OCI-LY7 (cell line): Measurements from ENCODE around the gene JCHAIN. TPM values are rescaled to one million over a fixed set of nuclear protein-coding genes. Genes with fewer than 3 reads are reported as not detected.
A peak's percentile ranks its signal among the peaks of the same experiment; 100 is the strongest.

Source experiments
- BruUV-seq: library from RNA; stranded (reverse); fragments of 400-500 nt; replicated peaks from 2 replicates; lab custom pipeline; 2021; lab: Mats Ljungman, UMichigan
- CTCF ChIA-PET: fragments of 300-600 bp; sonication (Branson Sonifier 250); formaldehyde crosslinking; loops from one replicate; lab custom pipeline; 2022; ENCODE audit warnings: antibody characterized with exemption; ENCODE audit not compliant: unreplicated experiment; lab: Charles Lee
- POLR2A ChIA-PET: fragments of 300-600 bp; sonication (Branson Sonifier 250); formaldehyde crosslinking; loops from one replicate; lab custom pipeline; 2022; ENCODE audit warnings: antibody characterized with exemption; lab: Charles Lee
- DNase-seq: peaks from one replicate; pipeline ENCODE4 v3.0.0-alpha.2; 2015; ENCODE audit warnings: low spot score
- H2AFZ ChIP-seq: fragments of 200-600 bp; sonication (generic), shearing (Covaris generic); 2 replicates; pipeline ENCODE4 v1.6.1; 2014; ENCODE audit warnings: mild to moderate bottlenecking, antibody characterized with exemption, low read length, moderate library complexity
- H3K27ac ChIP-seq: fragments of 200-600 bp; sonication (generic); 2 replicates; pipeline ENCODE4 v1.5.1; 2014; ENCODE audit warnings: mixed run types, low read depth, mild to moderate bottlenecking, moderate library complexity, low read length, inconsistent platforms; ENCODE audit not compliant: poor library complexity, severe bottlenecking
- H3K36me3 ChIP-seq: fragments of 200-600 bp; sonication (generic); 2 replicates; pipeline ENCODE4 v1.6.1; 2014; ENCODE audit warnings: mild to moderate bottlenecking, antibody characterized with exemption, low read length, moderate library complexity, mixed read lengths; ENCODE audit not compliant: insufficient read depth
- H3K4me1 ChIP-seq: fragments of 200-600 bp; sonication (generic); 2 replicates; pipeline ENCODE4 v1.5.1; 2014; ENCODE audit warnings: mild to moderate bottlenecking, low read length; ENCODE audit not compliant: insufficient read depth, poor library complexity, severe bottlenecking
- H3K4me2 ChIP-seq: fragments of 200-600 bp; sonication (generic); 2 replicates; pipeline ENCODE4 v1.6.1; 2014; ENCODE audit warnings: mild to moderate bottlenecking, low read length
- H3K4me3 ChIP-seq: fragments of 200-600 bp; sonication (generic); 2 replicates; pipeline ENCODE4 v1.5.1; 2014; ENCODE audit warnings: mild to moderate bottlenecking, low read depth, low read length; ENCODE audit not compliant: poor library complexity, severe bottlenecking
- H3K79me2 ChIP-seq: fragments of 200-600 bp; sonication (generic); 2 replicates; pipeline ENCODE4 v1.6.1; 2016; ENCODE audit warnings: low read depth, mild to moderate bottlenecking, low read length, moderate library complexity, mixed read lengths; ENCODE audit not compliant: insufficient read depth
- H3K9me2 ChIP-seq: fragments of 200-600 bp; sonication (generic); 2 replicates; pipeline ENCODE4 v1.6.1; 2016; ENCODE audit warnings: mild to moderate bottlenecking, low read length, mixed read lengths; ENCODE audit not compliant: insufficient read depth
- H3K9me3 ChIP-seq: fragments of 200-600 bp; sonication (generic); 2 replicates; pipeline ENCODE4 v1.6.1; 2014; ENCODE audit warnings: mild to moderate bottlenecking, mixed run types, low read length, mixed read lengths
- H4K20me1 ChIP-seq: fragments of 200-600 bp; sonication (generic); 2 replicates; pipeline ENCODE4 v1.6.1; 2014; ENCODE audit warnings: mild to moderate bottlenecking, antibody characterized with exemption, low read length, moderate library complexity, mixed read lengths; ENCODE audit not compliant: insufficient read depth
- CTCF ChIP-seq: fragments of 200-600 bp; sonication (generic); conservative IDR thresholded peaks from 2 replicates; pipeline ENCODE4 v1.5.1; 2014; ENCODE audit warnings: mild to moderate bottlenecking, antibody characterized with exemption, low read length, moderate library complexity, mixed read lengths
- EZH2phosphoT487 ChIP-seq: fragments of 200-600 bp; sonication (generic); IDR thresholded peaks from 2 replicates; pipeline ENCODE4 v1.6.1; 2018; ENCODE audit warnings: low read depth, borderline replicate concordance, mild to moderate bottlenecking, mixed run types, antibody characterized with exemption, low read length, moderate library complexity, mixed read lengths
- intact Hi-C: fragments of 100-400 bp; cut with micrococcal nuclease; formaldehyde crosslinking; loops from one replicate; pipeline ENCODE4 v1.10.0; 2022; ENCODE audit not compliant: unreplicated experiment
- total RNA-seq, 2 experiments: library from RNA; depleted of rRNA in 1 of 2; stranded (reverse); fragments of >200 nt in 1 of 2; shearing (Covaris generic) in 1 of 2; gene quantifications; 2 replicates each; pipeline ENCODE4 v1.2.3, GENCODE V29; 2014 to 2022

JCHAIN gene
- total RNA-seq, 2 experiments from 2014 or later = 1,492 to 1,542 TPM

DNA sequence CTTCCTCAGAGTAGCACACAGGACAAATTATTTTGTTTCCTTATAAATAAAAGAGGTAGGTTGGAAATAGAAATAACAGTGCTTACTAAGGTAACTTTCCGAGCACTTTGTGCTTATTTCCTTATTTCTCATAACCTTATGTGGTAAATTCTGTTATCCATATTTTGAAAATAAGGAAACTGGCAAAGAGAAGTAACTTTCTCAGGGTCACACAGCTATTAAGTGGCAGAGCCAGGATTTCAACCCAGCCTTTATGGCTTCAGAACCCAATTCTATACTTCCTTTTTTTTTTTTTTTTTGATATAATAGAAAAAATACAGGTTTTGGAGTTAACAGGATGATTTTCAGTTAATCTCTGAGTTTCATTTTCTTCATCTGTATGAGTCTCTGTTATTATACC, 25.4 kb upstream of the JCHAIN start:
- Histone ChIP-seq H3K4me3 (peak overlapping the region; percentile 88), H4K20me1 (peaks cover 20% of the 10 kb centered on the region), H3K4me2 (peak overlapping the region; percentile 99), H3K4me1 (peaks cover 26% of the 10 kb centered on the region), H3K79me2 (peaks cover 68% of the 10 kb centered on the region), H3K9me2 (no peaks in the 10 kb centered on the region), H3K27ac (no peak overlapping the region), H3K9me3 (no peaks in the 10 kb centered on the region), H3K36me3 (peaks cover 49% of the 10 kb centered on the region), H2AFZ (no peak overlapping the region)
- no peak for DNase-seq
- intact Hi-C loops = no loop called here
- ChIA-PET POLR2A (interaction anchor here (0.7 to 8.6 kb wide), 14 partner anchors 10 to 302 kb away, joined by 3 to 127 read pairs (median 4); partner anchors contain the start of genes DCK and JCHAIN), CTCF (interaction anchor here (2.4 kb wide), 1 partner anchor 12 kb away, joined by 9 read pairs; no protein-coding TSS in a partner anchor)
- TF ChIP-seq EZH2phosphoT487 = no peak
- no TSS peak for BruUV-seq

- no TSS peak for BruUV-seq
- intact Hi-C loops = loop anchor here (1.0 to 5.0 kb wide), 6 partner anchors 15 to 238 kb away; partner anchors contain the start of gene GRSF1
Observed at GRCh38 chr4:70688795-70689231, 22.5 kb upstream of the JCHAIN start.

More at GRCh38 chr4:70688795-70689231, 22.5 kb upstream of the JCHAIN start:
- peak overlapping the region; percentile 84 for H3K27ac ChIP-seq
- peaks cover 74% of the 10 kb centered on the region for H3K79me2 ChIP-seq
- H4K20me1 ChIP-seq = peaks cover 20% of the 10 kb centered on the region
- H3K9me2 ChIP-seq = no peaks in the 10 kb centered on the region
- H3K4me3 ChIP-seq = peak overlapping the region; percentile 88
- peak overlapping the region; percentile 99 for H3K4me2 ChIP-seq
- TF ChIP-seq EZH2phosphoT487 (no peak), CTCF (no peak)
- H3K9me3 ChIP-seq = no peaks in the 10 kb centered on the region
- no peak for DNase-seq
- H2AFZ ChIP-seq = peak overlapping the region; percentile 78; the same call in 1 of the 2 replicates
- POLR2A ChIA-PET = interaction anchor here (0.7 to 8.6 kb wide), 15 partner anchors 8 to 306 kb away, joined by 3 to 127 read pairs (median 5); partner anchors contain the start of gene JCHAIN
- H3K36me3 ChIP-seq = peaks cover 44% of the 10 kb centered on the region
- CTCF ChIA-PET = interaction anchor here (0.6 to 1.1 kb wide), 3 partner anchors 17 to 40 kb away, joined by 3 to 4 read pairs (median 3); no protein-coding TSS in a partner anchor
- peaks cover 53% of the 10 kb centered on the region for H3K4me1 ChIP-seq
